Sigmoid colon (tissue), 4 donors: ENCODE data around the gene LPAR3.

ENCODE experiments used
- CTCF ChIP-seq, 4 experiments: fragments of 450-650 bp in 3 of 4; fragments of 200-600 bp in 1 of 4; IDR thresholded peaks; one replicate each; pipeline ENCODE4 v1.5.1; 2016 to 2019; ENCODE audit warnings: antibody characterized with exemption in 4 of 4, mild to moderate bottlenecking in 3 of 4, moderate library complexity in 2 of 4
- EP300 ChIP-seq, 4 donors: sonication (generic); formaldehyde crosslinking; IDR thresholded peaks; one replicate each; pipeline ENCODE4 v1.6.1; 2017; ENCODE audit warnings: antibody characterized with exemption in 4 of 4
- POLR2A ChIP-seq, 2 donors: fragments of 450-650 bp; IDR thresholded peaks; one replicate each; pipeline ENCODE4 v1.6.1; 2016; ENCODE audit warnings: antibody characterized with exemption in 2 of 2, mild to moderate bottlenecking in 2 of 2, moderate library complexity in 2 of 2
- POLR2AphosphoS5 ChIP-seq, 4 donors: sonication (generic); formaldehyde crosslinking; IDR thresholded peaks; one replicate each; pipeline ENCODE4 v1.6.1; 2017; ENCODE audit warnings: antibody characterized with exemption in 4 of 4

- TF ChIP-seq CTCF (IDR thresholded peaks at IDR 0.05) (no peak), POLR2A (IDR thresholded peaks at IDR 0.05) (no peak), EP300 (IDR thresholded peaks at IDR 0.05) (no peak), POLR2AphosphoS5 (IDR thresholded peaks at IDR 0.05) (no peak)
Measured at GRCh38 chr1:84930329-84930728, 37.3 kb upstream of the LPAR3 start.
